ENCODE data around the gene RPGRIP1. TPM values are rescaled to one million over a fixed set of nuclear protein-coding genes. Genes with fewer than 3 reads are reported as not detected.

Gene RPGRIP1
- total RNA-seq, 1 donor from 2014 or later = 0.29 TPM

- H3K27ac Mint-ChIP-seq = no peak overlapping the region
- H3K4me3 Mint-ChIP-seq = no peak overlapping the region
- no peaks in the 10 kb centered on the region for H3K36me3 Mint-ChIP-seq
- H3K27me3 Mint-ChIP-seq (ENCODE audit: low read depth) = no peaks in the 10 kb centered on the region
- no peaks in the 10 kb centered on the region for H3K9me3 Mint-ChIP-seq
- no peak for TF ChIP-seq CTCF (IDR thresholded peaks at IDR 0.05; ENCODE audit: unreplicated experiment)
- H3K4me1 Mint-ChIP-seq = peaks cover 25% of the 10 kb centered on the region
- no peak for DNase-seq (ENCODE audit: low spot score in 2 of 2, unreplicated experiment in 2 of 2)
Observed at GRCh38 chr14:21311614-21312013, 31.7 kb downstream of the RPGRIP1 start.

- Mint-ChIP-seq H3K27ac (no peak overlapping the region), H3K9me3 (no peaks in the 10 kb centered on the region)
Observed at GRCh38 chr14:21313512-21313911, 33.6 kb downstream of the RPGRIP1 start.

GRCh38 chr14:21317398-21317797, 37.5 kb downstream of the RPGRIP1 start:
- peaks cover 1% of the 10 kb centered on the region for H3K4me1 Mint-ChIP-seq
- DNase-seq (ENCODE audit: low spot score in 2 of 2, unreplicated experiment in 2 of 2) = no peak
- H3K9me3 Mint-ChIP-seq = no peaks in the 10 kb centered on the region
- H3K27me3 Mint-ChIP-seq (ENCODE audit: low read depth) = peaks cover under 1% of the 10 kb centered on the region
- H3K27ac Mint-ChIP-seq = no peak overlapping the region
- no peak for TF ChIP-seq CTCF (IDR thresholded peaks at IDR 0.05; ENCODE audit: unreplicated experiment)
- no peak overlapping the region for H3K4me3 Mint-ChIP-seq
- no peaks in the 10 kb centered on the region for H3K36me3 Mint-ChIP-seq

More at GRCh38 chr14:21313512-21313911, 33.6 kb downstream of the RPGRIP1 start:
- Mint-ChIP-seq H3K27me3 (ENCODE audit: low read depth) (no peaks in the 10 kb centered on the region), H3K4me3 (no peak overlapping the region), H3K36me3 (no peaks in the 10 kb centered on the region), H3K4me1 (peaks cover 9% of the 10 kb centered on the region)
- TF ChIP-seq CTCF (IDR thresholded peaks at IDR 0.05; ENCODE audit: unreplicated experiment) = no peak
- DNase-seq (ENCODE audit: low spot score in 2 of 2, unreplicated experiment in 2 of 2) = no peak

GRCh38 chr14:21320913-21321312, 41.0 kb downstream of the RPGRIP1 start:
- DNase-seq (ENCODE audit: low spot score in 2 of 2, unreplicated experiment in 2 of 2) = no peak

GRCh38 chr14:21322716-21323115, 42.8 kb downstream of the RPGRIP1 start:
- no peaks in the 10 kb centered on the region for H3K36me3 Mint-ChIP-seq
- H3K27me3 Mint-ChIP-seq (ENCODE audit: low read depth) = peaks cover 6% of the 10 kb centered on the region
- peaks cover 1% of the 10 kb centered on the region for H3K4me1 Mint-ChIP-seq
- DNase-seq (ENCODE audit: low spot score in 2 of 2, unreplicated experiment in 2 of 2) = no peak
- H3K9me3 Mint-ChIP-seq = no peaks in the 10 kb centered on the region
- H3K4me3 Mint-ChIP-seq = no peak overlapping the region
- H3K27ac Mint-ChIP-seq = no peak overlapping the region
- TF ChIP-seq CTCF (IDR thresholded peaks at IDR 0.05; ENCODE audit: unreplicated experiment) = no peak

More at GRCh38 chr14:21320913-21321312, 41.0 kb downstream of the RPGRIP1 start:
- Mint-ChIP-seq H3K27ac (no peak overlapping the region), H3K27me3 (ENCODE audit: low read depth) (peaks cover 6% of the 10 kb centered on the region), H3K9me3 (no peaks in the 10 kb centered on the region), H3K4me1 (peaks cover 1% of the 10 kb centered on the region), H3K36me3 (no peaks in the 10 kb centered on the region), H3K4me3 (no peak overlapping the region)
- no peak for TF ChIP-seq CTCF (IDR thresholded peaks at IDR 0.05; ENCODE audit: unreplicated experiment)

- H3K36me3 Mint-ChIP-seq = no peaks in the 10 kb centered on the region
- no peaks in the 10 kb centered on the region for H3K4me1 Mint-ChIP-seq
- H3K27ac Mint-ChIP-seq = no peak overlapping the region
- no peak for TF ChIP-seq CTCF (IDR thresholded peaks at IDR 0.05; ENCODE audit: unreplicated experiment)
- H3K27me3 Mint-ChIP-seq (ENCODE audit: low read depth) = peaks cover 6% of the 10 kb centered on the region
- H3K9me3 Mint-ChIP-seq = no peaks in the 10 kb centered on the region
- DNase-seq (ENCODE audit: low spot score in 2 of 2, unreplicated experiment in 2 of 2) = no peak
- H3K4me3 Mint-ChIP-seq = no peak overlapping the region
Observed at GRCh38 chr14:21326972-21327371, 47.1 kb downstream of the RPGRIP1 start.

Measured in mesothelial cell of epicardium (in vitro differentiated cells).